ENCODE results near the gene TAPBPL. TPM values are rescaled to one million over a fixed set of nuclear protein-coding genes. Genes with fewer than 3 reads are reported as not detected.
"Not testable (repeated sequence)": the region's sequence is repeated elsewhere in the genome, so short reads cannot be mapped to it uniquely, and the experiment has no call there.

The TAPBPL gene
- total and polyA plus RNA-seq, 9 donors: 10.3 to 37.5 (median 16.5) TPM

- no peaks in the 10 kb centered on the region for H3K9me3 ChIP-seq
- no peak for DNase-seq
- no peak overlapping the region for H3K4me3 ChIP-seq
- intact Hi-C loops (cut with DNase I): no loop called here
- no peak overlapping the region for H3K27ac ChIP-seq
- 59 to 86% (median 83%) methylated on average over 1 of the region's 1 CpG for WGBS, 3 donors
- H3K27me3 ChIP-seq: no peaks in the 10 kb centered on the region
- peaks cover 4% of the 10 kb centered on the region for H3K4me1 ChIP-seq (ENCODE audit: insufficient read depth)
- H3K36me3 ChIP-seq: no peaks in the 10 kb centered on the region
- TF ChIP-seq POLR2A (IDR thresholded peaks at IDR 0.05) (no peak), CTCF (IDR thresholded peaks at IDR 0.05) (no peak), EP300 (IDR thresholded peaks at IDR 0.05) (no peak)
Observed at GRCh38 chr12:6488240-6488639, 36.4 kb downstream of the TAPBPL start.

GRCh38 chr12:6489449-6489848, 37.6 kb downstream of the TAPBPL start:
- no peaks in the 10 kb centered on the region for H3K36me3 ChIP-seq
- H3K9me3 ChIP-seq: no peaks in the 10 kb centered on the region
- H3K27ac ChIP-seq: no peak overlapping the region
- no peaks in the 10 kb centered on the region for H3K27me3 ChIP-seq
- TF ChIP-seq CTCF (IDR thresholded peaks at IDR 0.05): no peak
- TF ChIP-seq EP300 (IDR thresholded peaks at IDR 0.05): no peak
- no peak for TF ChIP-seq POLR2A (IDR thresholded peaks at IDR 0.05)
- WGBS, 3 donors: 57 to 73% (median 59%) methylated on average over 4 of the region's 4 CpGs
- H3K4me3 ChIP-seq: no peak overlapping the region
- H3K4me1 ChIP-seq (ENCODE audit: insufficient read depth): peaks cover 4% of the 10 kb centered on the region
- intact Hi-C loops (cut with DNase I): no loop called here
- DNase-seq: no peak

GRCh38 chr12:6490673-6491072, 38.8 kb downstream of the TAPBPL start:
- H3K9me3 ChIP-seq; H3K27me3 ChIP-seq; H3K27ac ChIP-seq; H3K36me3 ChIP-seq; H3K4me1 ChIP-seq (ENCODE audit: insufficient read depth); DNase-seq; H3K4me3 ChIP-seq; intact Hi-C loops (cut with DNase I): not testable (repeated sequence)
- WGBS, 3 donors: 95 to 100% (median 98%) methylated on average over 1 of the region's 1 CpG

- intact Hi-C loops (cut with DNase I): no loop called here
Observed at GRCh38 chr12:6492838-6493496, 41.1 kb downstream of the TAPBPL start, which contains the start of gene MRPL51. TSS of gene MRPL51 (minus strand) at chr12:6493262. CDS start at chr12:6493136, 126 bp downstream.

More at GRCh38 chr12:6492838-6493496, 41.1 kb downstream of the TAPBPL start, which contains the start of gene MRPL51:
- H3K4me3 ChIP-seq: peak within 1 kb of the TSS; percentile 82
- peaks cover 7% of the 10 kb centered on the region for H3K4me1 ChIP-seq (ENCODE audit: insufficient read depth)
- WGBS, 3 donors: 0 to 1% (median 1%) methylated on average over 39 of the region's 39 CpGs
- H3K36me3 ChIP-seq: no peaks in the 10 kb centered on the region
- H3K9me3 ChIP-seq: no peaks in the 10 kb centered on the region
- TF ChIP-seq POLR2A (IDR thresholded peaks at IDR 0.05) (peak; percentile 72), CTCF (IDR thresholded peaks at IDR 0.05) (no peak), EP300 (IDR thresholded peaks at IDR 0.05) (no peak)
- H3K27ac ChIP-seq: peak within 1 kb of the TSS; percentile 47 to 93
- DNase-seq: peak; percentile 95 to 98 (median 97)
- H3K27me3 ChIP-seq: no peaks in the 10 kb centered on the region

All from ovary (tissue), 9 donors.